GM18867 (cell line): ENCODE data around the gene FRS3.
"Not testable (repeated sequence)": the region's sequence is repeated elsewhere in the genome, so short reads cannot be mapped to it uniquely, and the experiment has no call there.

Source experiments
- ATAC-seq: cut with Tn5 transposase; IDR thresholded peaks from one replicate; pipeline ENCODE4 v1.9.1; 2021; ENCODE audit warnings: mild to moderate bottlenecking, moderate library complexity; ENCODE audit not compliant: unreplicated experiment

FRS3 gene, protein sequence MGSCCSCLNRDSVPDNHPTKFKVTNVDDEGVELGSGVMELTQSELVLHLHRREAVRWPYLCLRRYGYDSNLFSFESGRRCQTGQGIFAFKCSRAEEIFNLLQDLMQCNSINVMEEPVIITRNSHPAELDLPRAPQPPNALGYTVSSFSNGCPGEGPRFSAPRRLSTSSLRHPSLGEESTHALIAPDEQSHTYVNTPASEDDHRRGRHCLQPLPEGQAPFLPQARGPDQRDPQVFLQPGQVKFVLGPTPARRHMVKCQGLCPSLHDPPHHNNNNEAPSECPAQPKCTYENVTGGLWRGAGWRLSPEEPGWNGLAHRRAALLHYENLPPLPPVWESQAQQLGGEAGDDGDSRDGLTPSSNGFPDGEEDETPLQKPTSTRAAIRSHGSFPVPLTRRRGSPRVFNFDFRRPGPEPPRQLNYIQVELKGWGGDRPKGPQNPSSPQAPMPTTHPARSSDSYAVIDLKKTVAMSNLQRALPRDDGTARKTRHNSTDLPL

DNA sequence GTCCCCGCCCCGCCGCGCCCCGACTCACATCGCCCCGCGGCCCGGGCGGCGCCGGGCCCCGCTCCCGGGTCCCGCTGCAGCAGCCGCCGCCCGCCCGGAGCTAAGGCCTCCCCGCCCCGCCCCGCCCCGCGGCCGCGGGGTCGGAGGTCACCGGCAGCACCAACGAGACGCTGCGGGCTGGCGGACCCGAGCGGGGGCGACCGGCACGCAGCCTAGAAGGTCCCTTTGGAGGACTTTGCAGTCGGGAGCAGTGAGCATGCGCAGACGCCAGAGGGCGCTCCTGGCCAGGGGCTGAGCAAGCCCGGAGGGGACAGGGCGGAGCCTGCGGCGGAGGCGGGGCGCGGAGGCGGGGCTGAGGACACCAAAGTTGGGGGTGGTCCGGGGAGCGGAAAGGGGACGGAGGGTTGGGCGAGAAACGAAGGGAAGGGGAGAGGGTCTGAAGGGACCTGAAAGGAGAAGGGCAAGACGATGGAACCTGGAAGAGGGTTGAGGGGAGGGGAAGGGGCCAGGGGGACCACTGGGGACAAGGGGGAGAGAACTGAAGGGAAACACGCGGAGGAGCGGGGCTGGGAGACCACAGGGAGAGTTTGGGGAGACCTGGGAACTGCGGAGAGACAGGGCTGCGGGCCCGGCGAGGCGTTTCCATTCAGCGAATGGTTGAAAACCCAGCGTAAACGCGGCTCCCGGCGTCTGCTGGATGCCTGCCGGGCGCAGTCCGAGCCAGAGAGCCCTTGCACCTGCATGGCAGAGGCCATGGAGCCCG lies at the start of gene FRS3:
Gene FRS3, minus strand, starts transcription at position 113 of the 763 bp plus-strand sequence. CDS start 2,913 bp downstream, outside the sequence.
- peak; percentile 94 for ATAC-seq

DNA sequence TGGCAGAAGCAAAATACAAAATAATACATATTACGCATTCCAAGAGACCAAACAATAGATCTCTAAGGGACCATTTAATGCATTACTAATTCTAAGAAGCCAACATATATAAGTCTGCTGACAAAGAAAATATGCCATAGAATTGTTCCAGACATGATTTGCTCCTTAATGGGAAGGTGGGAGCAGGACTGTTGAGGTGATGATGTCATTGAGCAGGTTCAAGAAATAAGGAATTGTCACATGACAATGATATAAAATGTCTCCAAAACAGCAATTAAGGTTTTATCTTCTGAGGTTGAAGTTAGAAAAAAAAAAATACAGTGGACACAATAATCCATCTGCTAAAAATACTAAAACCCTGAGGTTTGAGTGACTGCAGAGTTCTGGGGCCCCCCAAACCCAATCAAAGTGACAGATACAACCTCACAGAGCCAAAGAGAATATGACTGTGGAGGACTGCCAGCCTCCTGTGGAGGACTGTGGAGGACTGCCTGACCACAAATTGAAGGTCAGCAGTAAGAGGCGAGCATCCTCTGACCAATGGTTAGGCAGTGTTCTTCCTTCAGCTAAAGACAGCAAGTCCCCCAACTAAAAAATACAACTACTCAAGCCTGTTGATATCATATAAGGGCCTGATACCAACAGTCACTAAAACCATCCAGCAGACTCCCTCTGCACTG lies 46.8 kb upstream of the FRS3 start:
- no peak for ATAC-seq

DNA sequence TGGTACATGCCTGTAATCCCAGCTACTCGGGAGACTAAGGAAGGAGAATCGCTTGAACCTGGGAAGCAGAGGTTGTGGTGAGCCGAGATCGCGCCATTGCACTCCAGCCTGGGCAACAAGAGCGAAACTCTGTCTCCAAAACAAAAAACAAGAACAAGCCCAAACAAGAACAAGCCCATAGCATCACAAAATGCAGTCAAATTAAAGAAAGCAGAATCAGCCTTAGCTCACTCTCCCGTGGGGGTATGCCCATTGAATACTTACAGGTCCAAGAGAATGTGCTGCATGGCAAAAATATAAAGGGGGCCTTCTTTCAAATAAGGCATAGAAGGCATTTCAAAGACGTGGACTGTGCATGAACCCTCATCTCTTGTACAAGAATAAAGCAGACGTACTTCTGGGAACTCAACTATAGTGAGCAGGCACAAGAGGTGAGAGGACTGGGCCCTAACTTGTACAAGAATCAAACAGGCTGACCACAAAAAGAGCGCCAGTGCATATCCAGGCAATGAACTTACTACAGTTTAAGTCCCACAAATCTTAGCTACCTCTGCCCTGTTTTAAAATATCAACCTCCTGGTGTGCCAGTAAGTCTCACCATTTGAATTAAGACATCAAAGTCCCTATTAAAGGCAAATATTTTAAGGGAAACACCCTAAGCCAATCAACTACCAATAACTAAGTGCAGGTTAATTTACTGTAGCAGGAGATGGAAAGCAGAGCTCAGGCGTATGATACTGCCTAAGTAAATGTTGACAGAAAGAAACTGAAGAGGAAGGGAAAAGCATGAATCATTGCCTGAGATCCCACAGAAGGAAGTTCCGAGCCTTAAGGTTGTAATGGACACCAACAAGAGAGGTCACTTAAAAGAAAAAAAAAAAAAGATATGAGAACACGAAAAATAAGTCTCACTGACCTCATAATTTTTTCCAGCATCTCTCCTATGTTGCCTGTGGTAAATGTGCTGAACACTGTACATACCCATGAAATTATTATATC lies 45.2 kb upstream of the FRS3 start:
- ATAC-seq = no peak

DNA sequence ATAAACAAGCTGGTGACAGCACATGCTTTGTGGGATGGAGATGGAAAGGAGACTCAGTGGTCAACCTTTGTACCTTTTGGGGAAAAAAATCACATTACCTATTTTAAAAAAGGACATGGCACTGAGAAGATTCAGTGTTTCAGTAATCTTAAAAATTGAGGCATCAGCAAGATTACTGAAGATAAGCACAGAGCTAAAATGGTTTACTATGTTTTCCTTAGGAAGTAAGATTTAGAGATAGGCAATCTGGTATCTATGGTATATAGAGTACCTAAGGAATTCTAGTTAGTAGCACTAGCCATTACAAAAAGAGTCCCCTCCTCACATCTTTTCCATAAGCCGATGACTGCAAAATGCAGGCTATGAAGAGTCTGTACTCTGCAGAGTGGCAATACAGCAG lies 43.5 kb upstream of the FRS3 start:
- no peak for ATAC-seq

DNA sequence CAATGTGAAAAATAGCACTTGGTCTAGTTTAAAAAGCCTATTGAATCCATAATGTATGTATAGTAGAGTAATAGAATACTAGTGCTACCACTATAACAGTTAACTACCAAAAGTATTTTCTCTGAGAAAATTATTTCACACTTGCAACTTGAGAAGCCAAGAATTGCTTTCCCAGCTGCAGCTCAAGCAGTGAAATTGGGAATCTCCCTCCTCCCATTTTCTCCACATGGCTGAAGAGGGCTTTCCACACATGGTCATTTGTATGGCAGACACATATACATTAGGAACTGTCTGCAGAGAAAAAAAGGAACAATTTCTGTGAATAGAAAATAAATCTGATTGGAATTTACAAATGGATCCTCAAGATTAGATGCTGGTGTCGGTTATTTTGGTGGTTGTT lies 42.3 kb upstream of the FRS3 start:
- no peak for ATAC-seq

DNA sequence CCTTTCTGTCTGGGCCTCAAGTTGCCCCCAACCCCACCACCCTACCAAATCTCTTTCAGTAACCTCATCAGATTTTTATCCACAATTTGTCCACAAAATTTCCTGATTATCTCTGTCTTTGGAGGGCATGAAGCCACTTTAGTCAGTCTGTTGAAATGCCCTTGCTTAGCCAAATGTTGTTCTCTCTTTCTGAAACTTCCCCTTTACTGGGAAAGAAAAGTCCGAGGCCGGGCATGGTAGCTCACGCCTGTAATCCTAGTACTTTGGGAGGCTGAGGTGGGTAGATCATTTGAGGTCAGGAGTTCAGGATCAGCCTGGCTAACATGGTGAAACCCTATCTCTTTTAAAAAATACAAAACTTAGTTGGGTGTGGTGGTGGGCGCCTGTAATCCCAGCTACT lies 41.6 kb upstream of the FRS3 start:
- no peak for ATAC-seq

DNA sequence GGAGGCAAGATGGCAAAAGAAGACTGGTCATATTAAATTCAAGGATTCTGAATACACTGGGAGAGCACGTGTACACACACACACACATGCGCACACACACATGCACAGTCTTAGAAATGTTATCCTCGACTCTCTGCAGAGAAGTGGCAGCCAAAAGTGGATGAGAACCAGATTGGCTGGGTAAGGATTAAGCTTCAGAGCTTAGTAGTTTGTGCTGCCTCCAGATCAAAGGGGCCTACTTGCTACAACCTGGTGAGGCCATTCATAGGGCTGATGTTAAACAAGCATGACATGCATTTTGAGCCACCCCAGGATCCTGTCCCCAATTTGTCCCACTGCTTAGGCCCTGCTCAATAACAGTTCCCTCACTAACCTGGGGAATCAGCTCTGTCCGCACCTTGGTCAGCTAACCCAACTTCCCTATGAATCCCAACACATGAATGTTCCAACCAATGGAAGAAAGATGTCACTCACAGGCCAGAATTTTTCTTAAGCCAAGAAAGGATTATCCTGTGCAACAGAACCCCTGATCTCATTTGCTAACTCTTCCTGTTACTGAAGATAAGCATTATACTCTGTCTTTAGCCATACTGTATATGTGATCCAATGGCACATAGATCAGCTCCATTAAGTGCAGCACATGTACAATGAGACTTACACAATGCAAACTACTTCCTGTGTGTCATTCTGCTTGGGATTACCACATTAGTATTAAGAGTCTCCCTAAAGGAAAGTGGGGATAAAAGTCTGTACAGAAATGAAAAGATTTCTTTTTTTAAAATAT lies 38.8 kb upstream of the FRS3 start:
- no peak for ATAC-seq

DNA sequence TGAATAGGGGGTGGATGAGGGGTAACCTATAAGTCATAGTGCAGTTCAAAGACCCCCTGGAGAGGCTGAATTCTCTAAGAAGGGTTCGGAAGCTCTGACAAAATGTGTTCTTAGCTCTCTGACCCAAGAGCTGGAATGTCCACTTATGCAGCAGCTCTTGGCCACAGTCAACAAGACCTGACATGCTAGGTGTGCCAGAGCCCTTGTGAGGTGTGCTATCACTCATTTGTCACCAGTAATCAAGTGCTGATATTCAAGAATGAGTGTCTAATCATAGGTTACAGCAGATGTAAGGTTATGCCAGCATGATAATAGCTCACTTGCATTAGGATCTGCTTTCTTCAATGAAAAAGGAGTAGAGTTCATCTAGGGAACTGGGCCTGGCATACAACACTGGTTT lies 35.9 kb upstream of the FRS3 start:
- no peak for ATAC-seq

DNA sequence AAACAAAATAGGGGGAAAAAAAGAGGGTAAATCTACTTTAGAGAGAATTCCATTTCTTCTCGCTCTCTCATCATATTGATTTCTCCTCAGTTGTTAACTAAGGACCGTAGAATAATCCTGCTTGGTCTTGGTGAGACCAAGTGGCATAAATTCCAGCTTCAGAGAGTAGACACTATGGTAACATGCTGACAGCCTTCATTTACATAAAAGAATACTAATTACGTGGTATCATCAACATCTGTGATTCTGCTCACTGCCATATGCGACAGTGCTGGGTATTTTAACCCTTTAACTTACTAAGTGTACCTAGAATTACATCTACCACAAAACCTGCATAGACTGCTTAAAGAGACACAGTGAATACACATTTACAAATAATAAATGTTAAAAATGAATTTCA lies 34.9 kb upstream of the FRS3 start:
- no peak for ATAC-seq

DNA sequence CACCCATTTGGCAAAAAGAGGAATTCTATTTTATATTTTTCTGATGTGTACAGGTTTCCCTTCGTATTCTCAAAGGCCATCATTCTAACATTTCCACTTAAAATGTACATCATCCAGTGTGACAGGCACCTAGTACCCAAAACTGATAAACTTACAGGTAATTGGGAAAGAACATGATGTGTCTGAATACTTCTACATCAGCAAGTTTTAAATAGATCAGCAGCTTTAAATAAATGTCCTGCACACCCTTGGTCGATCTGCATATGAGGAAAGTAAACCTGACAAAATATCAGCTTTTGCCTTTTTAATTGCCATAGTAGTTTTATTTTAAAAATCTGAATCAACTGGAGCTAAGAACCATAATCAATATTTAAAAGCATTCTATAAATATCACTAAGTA lies 34.3 kb upstream of the FRS3 start:
- ATAC-seq = no peak

DNA sequence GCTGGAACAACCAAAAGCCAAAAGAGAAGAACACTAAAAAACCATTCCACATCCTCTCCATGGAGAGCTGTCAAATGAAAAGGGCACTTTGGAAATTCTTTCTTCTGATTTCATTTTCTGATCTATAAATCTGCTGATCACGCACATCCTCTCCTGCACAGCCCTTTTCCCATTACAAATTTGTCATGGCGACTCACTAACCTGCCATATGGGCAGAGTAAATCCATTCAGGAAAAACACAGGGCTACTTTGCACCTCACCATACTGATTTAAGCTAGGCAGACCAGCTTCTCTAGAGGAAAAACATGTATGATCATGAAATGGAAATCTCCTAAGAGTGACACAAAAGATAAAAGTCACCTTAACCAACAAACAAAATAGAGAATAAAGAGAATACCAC lies 33.8 kb upstream of the FRS3 start:
- ATAC-seq = no peak

DNA sequence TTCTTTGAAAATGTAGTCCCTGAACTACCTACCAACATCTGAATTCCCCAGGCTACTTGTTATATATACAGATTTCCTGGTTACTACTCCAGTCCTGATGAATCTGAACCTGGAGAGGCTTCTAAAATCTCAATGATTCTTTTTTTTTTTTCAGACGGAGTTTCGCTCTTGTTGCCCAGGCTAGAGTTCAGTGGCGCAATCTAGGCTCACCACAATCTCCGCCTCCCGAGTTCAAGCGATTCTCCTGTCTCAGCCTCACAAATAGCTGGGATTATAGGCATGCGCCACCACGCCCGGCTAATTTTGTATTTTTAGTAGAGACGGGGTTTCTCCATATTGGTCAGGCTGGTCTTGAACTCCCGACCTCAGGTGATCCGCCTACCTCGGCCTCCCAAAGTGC lies 32.2 kb upstream of the FRS3 start:
- ATAC-seq = not testable (repeated sequence)

DNA sequence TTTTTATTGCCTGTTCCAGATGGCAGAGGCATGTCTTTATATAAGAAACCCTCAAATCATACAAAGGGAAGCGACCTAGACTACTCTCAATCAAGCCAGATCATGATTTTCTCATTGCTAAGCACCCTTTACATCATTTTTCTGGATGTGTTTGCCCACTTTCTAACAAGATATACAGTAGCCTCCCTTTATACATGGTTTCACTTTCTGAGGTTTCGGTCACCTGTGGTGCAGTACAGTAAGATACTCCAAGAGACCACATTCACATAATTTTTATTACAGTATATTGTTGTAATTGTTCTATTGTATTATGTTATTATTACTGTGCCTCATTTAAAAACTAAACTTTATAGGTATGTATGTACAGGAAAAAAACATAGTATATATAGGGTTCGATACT lies 31.4 kb upstream of the FRS3 start:
- no peak for ATAC-seq

DNA sequence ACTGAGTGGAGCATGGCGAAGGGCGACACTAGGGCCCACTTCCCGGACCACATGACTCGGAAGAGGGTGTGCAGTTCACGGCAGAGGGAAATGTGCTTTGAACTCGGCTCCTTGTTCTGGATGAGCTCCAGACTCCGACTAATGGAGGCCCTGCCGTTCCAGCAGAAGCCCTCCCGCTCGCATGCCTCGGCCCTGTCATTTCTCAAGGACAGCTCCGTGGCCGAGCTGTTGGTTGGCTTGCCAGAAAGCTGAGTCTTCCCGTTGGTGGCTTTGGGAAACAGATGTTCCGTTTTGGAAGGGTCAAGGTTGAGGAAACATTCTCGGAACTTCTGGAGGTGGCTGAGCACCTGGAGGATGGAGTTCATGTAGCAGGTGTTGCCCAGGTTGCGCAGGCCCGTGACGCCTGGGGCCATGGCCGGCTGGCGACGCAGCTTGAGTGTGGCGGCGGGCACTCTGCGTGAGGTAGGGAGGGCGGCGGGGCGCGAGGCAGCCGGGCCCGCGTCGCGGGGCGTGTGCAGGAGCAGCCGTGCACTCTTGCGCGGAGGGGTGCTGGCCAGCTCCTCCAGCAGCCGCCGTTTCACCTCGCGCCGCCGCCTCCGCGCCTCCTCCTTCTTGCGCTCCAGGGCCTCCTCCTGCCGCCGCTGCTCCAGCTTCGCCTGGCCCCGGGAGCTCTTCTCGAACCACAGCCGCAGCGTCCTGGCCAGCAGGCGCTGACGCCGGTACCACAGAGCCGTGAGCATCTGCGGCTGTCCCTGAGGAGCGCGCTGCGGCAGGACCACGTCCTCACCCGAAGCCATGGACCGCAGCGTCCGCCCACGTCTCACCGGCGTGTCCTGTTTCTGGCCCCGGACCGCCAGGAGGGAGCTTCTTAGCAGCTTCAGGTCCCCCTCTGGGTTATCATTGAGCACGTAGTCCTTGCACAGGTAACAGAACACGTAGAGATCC lies 26.4 kb upstream of the FRS3 start:
- ATAC-seq = no peak

DNA sequence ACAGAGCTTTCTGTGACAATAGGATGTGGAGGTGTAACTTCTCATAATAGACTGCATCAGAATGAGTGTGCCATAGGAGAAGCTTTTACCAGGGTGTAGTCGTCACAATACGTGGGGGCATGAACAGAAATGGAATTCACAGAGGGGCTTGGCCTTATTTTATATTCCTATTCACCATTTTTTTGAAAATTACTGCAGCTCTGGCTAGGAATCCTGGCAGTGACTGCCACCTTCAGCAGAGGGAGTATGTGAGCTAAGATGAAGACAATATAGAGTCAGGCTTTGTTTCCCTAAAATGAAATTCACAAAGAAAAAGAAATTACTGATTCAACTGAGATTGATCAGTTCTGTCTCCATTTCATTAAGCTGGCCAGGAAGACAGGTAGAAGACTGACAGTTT lies 21.7 kb upstream of the FRS3 start:
- no peak for ATAC-seq

DNA sequence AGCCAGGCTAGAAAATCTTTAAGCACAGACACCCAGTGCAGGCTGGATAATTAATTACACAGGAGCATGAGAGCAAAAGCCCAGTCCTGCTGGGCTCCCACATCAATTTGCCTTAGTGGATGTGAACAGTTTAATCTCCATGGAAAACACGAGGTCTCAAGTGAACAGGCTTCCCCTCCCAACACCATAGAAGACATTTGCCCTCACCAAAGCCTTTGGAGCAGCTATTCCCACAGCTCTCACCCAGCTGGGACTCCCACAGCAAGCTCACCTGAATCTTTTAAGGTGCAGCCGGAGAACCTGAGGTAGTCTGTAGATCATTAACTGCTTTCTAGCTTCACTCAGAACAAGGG lies 19.8 kb upstream of the FRS3 start:
- ATAC-seq = no peak

DNA sequence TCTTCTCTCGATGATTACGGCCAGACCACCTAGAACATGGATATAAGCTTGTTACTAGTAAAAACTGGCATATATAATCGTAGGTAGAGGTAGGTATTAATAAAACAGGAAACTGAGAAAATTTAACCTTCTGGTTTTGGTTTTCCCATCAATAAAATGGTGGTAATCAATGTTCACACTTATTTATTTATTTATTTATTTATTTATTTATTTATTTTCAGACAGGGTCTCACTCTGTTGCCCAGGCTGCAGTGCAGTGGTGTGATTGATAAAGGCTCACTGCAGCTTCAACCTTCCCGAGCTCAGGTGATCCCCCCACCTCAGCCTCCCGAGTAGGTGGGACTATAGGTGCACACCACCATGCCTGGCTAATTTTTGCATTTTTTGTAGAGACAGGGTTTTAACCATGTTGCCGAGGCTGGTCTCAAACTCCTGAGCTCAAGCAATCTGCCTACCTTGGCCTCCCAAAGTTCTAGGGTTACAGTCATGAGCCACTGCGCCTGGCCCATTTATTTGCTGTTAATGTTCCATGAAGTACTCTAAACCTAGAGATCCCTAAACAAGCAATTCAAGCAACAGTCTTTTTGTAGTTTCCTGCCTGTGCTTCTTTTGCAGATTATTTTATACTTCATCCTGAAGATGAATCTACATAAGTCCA lies 19.3 kb upstream of the FRS3 start:
- no peak for ATAC-seq

DNA sequence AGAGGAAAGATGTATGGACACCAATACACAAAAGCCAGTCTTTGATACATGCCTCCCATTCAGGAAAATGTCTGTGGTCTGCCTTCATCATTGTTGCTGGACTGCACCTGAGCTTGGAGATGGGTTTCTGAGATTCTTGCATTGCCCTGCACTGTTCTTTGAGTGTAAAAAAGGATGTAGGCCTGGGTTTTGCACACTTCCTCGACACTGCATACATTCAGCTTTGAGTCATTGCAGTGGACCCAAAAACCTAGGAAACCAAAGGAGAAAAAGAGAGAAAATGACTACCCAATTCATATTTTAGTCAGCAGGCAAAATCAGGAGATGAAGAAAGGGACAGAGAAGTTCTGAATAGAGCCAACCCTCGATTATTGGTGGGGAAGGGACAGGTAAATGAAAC lies 16.8 kb upstream of the FRS3 start:
- ATAC-seq = no peak
